Trophoblast cell (in vitro differentiated cells and primary cell): ENCODE results near the gene RNF167.
"Not testable (repeated sequence)": the region's sequence is repeated elsewhere in the genome, so short reads cannot be mapped to it uniquely, and the experiment has no call there.

ENCODE experiments used
- DNase-seq, 2 donors: peaks; one replicate each; pipeline ENCODE4 v3.0.0-alpha.2; 2016
- H2AFZ ChIP-seq: 2 replicates; pipeline ENCODE4 v1.6.1; 2013; ENCODE audit warnings: low read length, moderate library complexity, mild to moderate bottlenecking; ENCODE audit not compliant: insufficient read depth, poor library complexity
- H2AK5ac ChIP-seq: 2 replicates; pipeline ENCODE4 v1.6.1; 2013; ENCODE audit warnings: mild to moderate bottlenecking, low read length
- H2BK120ac ChIP-seq: 2 replicates; pipeline ENCODE4 v1.6.1; 2013; ENCODE audit warnings: low read length, mild to moderate bottlenecking, moderate library complexity; ENCODE audit not compliant: insufficient read depth, poor library complexity
- H2BK12ac ChIP-seq: 2 replicates; pipeline ENCODE4 v1.6.1; 2013; ENCODE audit warnings: mild to moderate bottlenecking, low read length, moderate library complexity
- H2BK5ac ChIP-seq: 2 replicates; pipeline ENCODE4 v1.6.1; 2013; ENCODE audit warnings: low read length, low read depth, moderate library complexity, mild to moderate bottlenecking; ENCODE audit not compliant: poor library complexity
- H3K14ac ChIP-seq: 2 replicates; pipeline ENCODE4 v1.6.1; 2013; ENCODE audit warnings: mild to moderate bottlenecking, low read length
- H3K18ac ChIP-seq: 2 replicates; pipeline ENCODE4 v1.6.1; 2013; ENCODE audit warnings: mild to moderate bottlenecking, low read length
- H3K23ac ChIP-seq: 2 replicates; pipeline ENCODE4 v1.6.1; 2013; ENCODE audit warnings: low read length
- H3K27ac ChIP-seq: 2 replicates; pipeline ENCODE4 v1.5.1; 2013; ENCODE audit warnings: low read depth, mild to moderate bottlenecking, inconsistent platforms, low read length, moderate library complexity
- H3K27me3 ChIP-seq: 2 replicates; pipeline ENCODE4 v1.6.1; 2013; ENCODE audit warnings: inconsistent platforms, mild to moderate bottlenecking, low read length, moderate library complexity; ENCODE audit not compliant: insufficient read depth
- H3K36me3 ChIP-seq, 2 experiments: 1 replicate in 1 of 2; 2 replicates in 1 of 2; pipeline ENCODE4 v1.6.1; 2013; ENCODE audit warnings: low read length in 2 of 2, mild to moderate bottlenecking in 2 of 2, moderate library complexity in 1 of 2; ENCODE audit not compliant: insufficient read depth in 2 of 2, control insufficient read depth in 1 of 2
- H3K4ac ChIP-seq: 2 replicates; pipeline ENCODE4 v1.6.1; 2013; ENCODE audit warnings: low read depth, mild to moderate bottlenecking, low read length, moderate library complexity
- H3K4me1 ChIP-seq, 2 experiments: 1 replicate in 1 of 2; 2 replicates in 1 of 2; pipeline ENCODE4 v1.6.1; 2013; ENCODE audit warnings: low read length in 2 of 2, mild to moderate bottlenecking in 2 of 2, moderate library complexity in 1 of 2; ENCODE audit not compliant: insufficient read depth in 2 of 2, control insufficient read depth in 1 of 2
- H3K4me2 ChIP-seq: 2 replicates; pipeline ENCODE4 v1.6.1; 2013; ENCODE audit warnings: inconsistent platforms, mild to moderate bottlenecking, low read length, moderate library complexity
- H3K4me3 ChIP-seq: 2 replicates; pipeline ENCODE4 v1.5.1; 2013; ENCODE audit warnings: mild to moderate bottlenecking, low read depth, low read length, inconsistent platforms
- H3K79me1 ChIP-seq: one replicate; pipeline ENCODE4 v1.6.1; 2013; ENCODE audit warnings: low read length
- H3K79me2 ChIP-seq: 2 replicates; pipeline ENCODE4 v1.6.1; 2013; ENCODE audit warnings: low read length, mild to moderate bottlenecking; ENCODE audit not compliant: control insufficient read depth, insufficient read depth, poor library complexity
- H3K9ac ChIP-seq: 2 replicates; pipeline ENCODE4 v1.6.1; 2013; ENCODE audit warnings: mild to moderate bottlenecking, low read length
- H3K9me3 ChIP-seq: 2 replicates; pipeline ENCODE4 v1.6.1; 2013; ENCODE audit warnings: low read depth, mild to moderate bottlenecking, control low read depth, inconsistent platforms, low read length; ENCODE audit not compliant: insufficient read depth
- H4K12ac ChIP-seq: 2 replicates; pipeline ENCODE4 v1.6.1; 2013; ENCODE audit warnings: low read depth, mild to moderate bottlenecking, low read length, moderate library complexity
- H4K8ac ChIP-seq: 2 replicates; pipeline ENCODE4 v1.6.1; 2013; ENCODE audit warnings: low read depth, mild to moderate bottlenecking, low read length, moderate library complexity
- H4K91ac ChIP-seq: one replicate; pipeline ENCODE4 v1.6.1; 2013; ENCODE audit warnings: low read depth, mild to moderate bottlenecking, low read length, moderate library complexity
- WGBS: extraction: QIAGEN DNeasy Blood & Tissue Kit; methylation state at CpG from one replicate; pipeline ENCODE4 v1.1.7; 2013; ENCODE audit warnings: missing lambda C conversion rate; ENCODE audit not compliant: insufficient read length, insufficient coverage; ENCODE audit errors: extremely low coverage; 5-methylcytosine and 5-hydroxymethylcytosine counted together

RNF167 gene

DNA sequence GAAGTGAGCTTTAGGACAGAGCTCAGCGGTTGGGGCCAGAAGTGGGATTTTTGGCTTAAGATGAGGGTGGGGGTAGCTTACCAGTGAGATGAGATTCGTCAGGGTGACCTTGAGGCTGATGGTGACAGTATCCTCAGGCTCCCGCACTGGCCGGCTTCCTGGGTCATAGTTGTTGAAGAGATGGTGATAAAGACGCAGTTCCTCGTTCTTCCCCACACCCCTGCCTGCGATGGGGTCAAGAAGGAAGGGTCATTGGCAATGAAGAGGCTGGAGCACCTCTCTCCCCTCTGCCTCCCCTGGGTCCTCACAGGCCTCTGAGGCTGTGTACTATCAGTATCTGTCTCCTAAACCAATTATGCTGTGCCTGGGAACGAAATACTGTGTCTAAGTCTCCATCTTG lies 37.5 kb upstream of the RNF167 start:
- Histone ChIP-seq H2BK12ac (no peak overlapping the region), H3K4me2 (no peak overlapping the region), H2AK5ac (no peak overlapping the region), H2BK5ac (no peak overlapping the region), H3K4me1 (no peaks in the 10 kb centered on the region), H3K79me1 (no peaks in the 10 kb centered on the region), H3K79me2 (no peaks in the 10 kb centered on the region), H2BK120ac (no peak overlapping the region), H4K8ac (no peak overlapping the region), H3K9ac (no peak overlapping the region), H3K18ac (no peak overlapping the region), H4K12ac (no peak overlapping the region), H3K27me3 (no peaks in the 10 kb centered on the region), H3K4ac (no peak overlapping the region), H3K27ac (no peak overlapping the region), H3K14ac (no peak overlapping the region), H3K9me3 (no peaks in the 10 kb centered on the region), H3K36me3 (peaks cover 26 to 40% of the 10 kb centered on the region in 2 experiments), H2AFZ (no peak overlapping the region), H3K23ac (no peak overlapping the region), H4K91ac (no peak overlapping the region), H3K4me3 (no peak overlapping the region)
- DNase-seq = no peak
- WGBS = no CpG with 5 or more reads among the region's 8 CpGs

DNA sequence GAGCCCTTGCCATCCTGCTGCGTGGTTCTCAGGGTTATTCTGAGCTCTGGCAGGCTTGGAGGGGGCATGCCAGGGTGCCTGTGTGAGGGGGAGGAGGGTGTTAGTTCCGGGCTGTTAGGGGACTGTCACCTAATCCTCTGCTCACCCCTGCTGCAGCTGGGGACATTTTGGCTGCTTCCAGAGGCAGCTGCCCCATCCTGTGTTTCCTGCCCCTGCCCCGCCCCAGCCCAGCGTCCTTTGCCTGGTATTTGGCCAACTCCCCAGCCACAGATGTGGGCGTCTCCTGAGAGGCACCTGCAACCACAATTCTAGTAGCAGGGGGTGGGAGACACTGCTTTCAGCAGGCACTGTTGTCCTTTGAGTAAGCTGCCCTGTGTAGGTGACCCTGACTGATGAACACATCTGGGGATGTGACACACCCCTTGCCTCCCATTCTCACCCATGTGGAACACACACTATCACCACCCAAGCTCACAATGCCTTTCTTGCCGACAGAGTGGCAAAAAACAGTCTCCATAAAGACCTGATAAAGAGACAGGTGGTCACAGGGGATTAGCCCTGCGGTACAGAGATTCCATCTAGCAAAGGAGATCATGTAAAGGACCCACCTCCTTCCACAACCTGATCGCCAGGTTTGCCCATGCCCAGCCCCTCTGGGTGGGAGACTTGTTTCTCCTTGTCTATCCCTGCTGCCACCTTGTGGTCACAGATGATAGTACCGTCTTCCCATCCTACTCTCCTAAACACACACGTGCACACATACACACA lies 36.8 kb upstream of the RNF167 start, which contains the start of gene CHRNE:
TSS of gene CHRNE (minus strand) at position 48 of the 768 bp plus-strand sequence. CDS start at position 13, 35 bp downstream.
- Histone ChIP-seq H2BK5ac (no peak within 1 kb of the TSS), H3K79me2 (no peaks in the 10 kb centered on the region), H3K4ac (no peak within 1 kb of the TSS), H3K27ac (no peak within 1 kb of the TSS), H3K4me3 (no peak within 1 kb of the TSS), H2AK5ac (no peak within 1 kb of the TSS), H4K12ac (no peak within 1 kb of the TSS), H3K36me3 (peaks cover 24 to 35% of the 10 kb centered on the region in 2 experiments), H3K4me1 (peaks cover 0 to 2% of the 10 kb centered on the region in 2 experiments), H3K9ac (no peak within 1 kb of the TSS), H2BK12ac (no peak within 1 kb of the TSS), H2AFZ (no peak within 1 kb of the TSS), H3K18ac (no peak within 1 kb of the TSS), H3K14ac (no peak within 1 kb of the TSS), H3K4me2 (no peak within 1 kb of the TSS), H2BK120ac (no peak within 1 kb of the TSS), H3K27me3 (no peaks in the 10 kb centered on the region), H3K79me1 (peaks cover 2% of the 10 kb centered on the region), H3K23ac (no peak within 1 kb of the TSS), H4K8ac (no peak within 1 kb of the TSS), H4K91ac (no peak within 1 kb of the TSS), H3K9me3 (no peaks in the 10 kb centered on the region)
- DNase-seq = peak; percentile 88 to 94
- WGBS = no CpG with 5 or more reads among the region's 10 CpGs

DNA sequence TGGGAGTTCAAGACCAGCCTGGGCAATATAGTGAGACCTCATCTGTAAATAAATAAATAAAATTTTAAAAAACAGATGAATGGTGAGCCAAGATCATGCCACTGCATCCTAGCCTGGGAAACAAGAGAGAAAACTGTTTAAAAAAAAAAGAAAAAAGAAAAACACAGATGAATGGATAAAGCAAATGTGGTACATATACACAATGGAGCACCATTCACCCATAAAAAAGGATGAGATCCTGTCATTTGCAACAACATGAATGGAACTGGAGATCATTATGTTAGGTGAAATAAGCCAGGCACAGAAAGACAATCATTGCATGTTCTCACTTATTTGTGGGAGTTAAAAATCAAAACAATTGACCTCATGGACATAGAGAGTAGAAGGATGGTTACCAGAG lies 33.4 kb upstream of the RNF167 start:
- H4K12ac ChIP-seq = not testable (repeated sequence)

DNA sequence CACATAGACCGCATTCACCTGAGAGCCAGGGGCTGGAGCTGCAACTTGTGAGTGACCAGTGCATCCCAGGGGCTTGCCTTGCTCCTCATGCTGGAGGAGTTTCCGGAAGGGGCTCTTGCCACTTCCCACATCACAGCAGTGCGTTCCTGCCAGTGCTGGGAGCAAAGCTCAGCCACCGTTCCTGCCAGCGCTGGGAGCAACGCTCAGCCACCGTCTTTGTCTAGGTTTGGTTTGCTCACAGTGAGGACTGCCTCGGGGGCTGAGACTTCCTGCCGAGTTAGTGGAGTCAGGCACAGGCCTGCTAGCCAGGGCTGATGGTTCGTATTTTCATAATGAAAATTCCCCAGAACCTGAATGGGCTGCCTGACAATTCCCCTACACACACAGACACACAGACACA lies 31.8 kb upstream of the RNF167 start:
- H3K23ac ChIP-seq = no peak overlapping the region
- peaks cover 11% of the 10 kb centered on the region for H3K79me1 ChIP-seq
- peaks cover 4% of the 10 kb centered on the region for H3K79me2 ChIP-seq
- peak overlapping the region; percentile 76 for H4K91ac ChIP-seq
- peak overlapping the region; percentile 39 for H3K4me2 ChIP-seq
- no CpG with 5 or more reads among the region's 10 CpGs for WGBS
- peak overlapping the region; percentile 56 for H4K8ac ChIP-seq
- H3K14ac ChIP-seq = no peak overlapping the region
- H3K9ac ChIP-seq = no peak overlapping the region
- H4K12ac ChIP-seq = peak overlapping the region; percentile 14
- peak overlapping the region; percentile 49 for H3K18ac ChIP-seq
- no peak overlapping the region for H3K4ac ChIP-seq
- peak overlapping the region; percentile 97 for H3K27ac ChIP-seq
- H3K36me3 ChIP-seq = no peaks in the 10 kb centered on the region
- peaks cover 2% of the 10 kb centered on the region for H3K9me3 ChIP-seq
- no peak overlapping the region for H3K4me3 ChIP-seq
- no peak overlapping the region for H2AFZ ChIP-seq
- DNase-seq = peak; percentile 81 to 85
- H2BK12ac ChIP-seq = no peak overlapping the region
- no peak overlapping the region for H2AK5ac ChIP-seq
- peak overlapping the region; percentile 27 for H2BK5ac ChIP-seq
- no peaks in the 10 kb centered on the region for H3K27me3 ChIP-seq
- peaks cover 8 to 14% of the 10 kb centered on the region in 2 experiments for H3K4me1 ChIP-seq
- peak overlapping the region; percentile 50 for H2BK120ac ChIP-seq

More for the DNA sequence above, 33.4 kb upstream of the RNF167 start:
- H3K27ac ChIP-seq, H3K27me3 ChIP-seq, H2BK12ac ChIP-seq, H4K8ac ChIP-seq, H3K36me3 ChIP-seq, H2AK5ac ChIP-seq, H3K9ac ChIP-seq, H3K9me3 ChIP-seq, H4K91ac ChIP-seq, DNase-seq, H3K23ac ChIP-seq, H3K4me3 ChIP-seq, H2BK5ac ChIP-seq, H3K4ac ChIP-seq, H3K14ac ChIP-seq, H3K18ac ChIP-seq, H2AFZ ChIP-seq, H2BK120ac ChIP-seq, H3K4me2 ChIP-seq, H3K79me2 ChIP-seq: not testable (repeated sequence)
- peaks cover 8 to 14% of the 10 kb centered on the region in 2 experiments for H3K4me1 ChIP-seq
- H3K79me1 ChIP-seq = peaks cover 11% of the 10 kb centered on the region
